SIG-M5 (cell line): ENCODE results near the gene GPC5.

Experiments used
- DNase-seq: peaks from one replicate; lab custom pipeline; 2025; lab: John Stamatoyannopoulos, UW

The GPC5 gene

GRCh38 chr13:92553470-92554114, 1155.2 kb downstream of the GPC5 start:
- DNase-seq, result no peak

DNA sequence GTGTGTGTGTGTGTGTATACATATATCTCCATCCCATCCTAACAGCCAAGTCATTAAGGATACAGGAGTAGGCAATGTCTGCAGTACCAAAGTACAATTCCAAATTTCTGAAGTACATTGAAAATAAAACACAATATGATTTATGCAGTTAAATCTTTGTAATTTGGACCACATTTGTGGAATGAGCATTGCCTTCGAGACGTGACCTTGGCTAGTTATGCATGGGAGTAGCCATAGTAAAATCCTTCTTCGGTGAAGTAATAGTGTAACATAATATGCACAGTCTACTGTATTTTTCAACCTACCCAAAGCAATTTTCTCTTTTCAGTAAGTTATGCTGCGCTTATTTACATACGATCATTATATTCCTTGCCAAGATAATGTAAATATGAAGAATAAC, 1162.5 kb downstream of the GPC5 start:
- DNase-seq, result no peak

DNA sequence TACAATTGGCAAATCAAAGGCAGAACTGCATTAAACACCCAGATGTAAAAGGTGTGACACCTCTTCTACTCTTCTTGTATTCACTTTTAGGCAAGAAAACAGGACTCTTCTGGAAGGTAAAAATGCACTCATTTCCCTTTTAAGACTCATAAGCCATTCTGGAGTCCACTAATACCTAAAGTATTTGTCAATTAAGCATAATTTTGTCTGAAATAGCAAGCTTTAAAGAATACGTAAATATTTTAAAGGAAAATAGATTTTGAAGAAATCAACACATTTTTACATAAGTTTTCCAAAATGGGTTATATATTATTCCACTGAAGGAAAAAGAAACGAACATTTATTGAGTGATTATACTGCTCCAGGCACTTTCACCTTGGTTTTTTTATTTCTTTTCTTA, 1166.5 kb downstream of the GPC5 start:
- DNase-seq, result no peak

DNA sequence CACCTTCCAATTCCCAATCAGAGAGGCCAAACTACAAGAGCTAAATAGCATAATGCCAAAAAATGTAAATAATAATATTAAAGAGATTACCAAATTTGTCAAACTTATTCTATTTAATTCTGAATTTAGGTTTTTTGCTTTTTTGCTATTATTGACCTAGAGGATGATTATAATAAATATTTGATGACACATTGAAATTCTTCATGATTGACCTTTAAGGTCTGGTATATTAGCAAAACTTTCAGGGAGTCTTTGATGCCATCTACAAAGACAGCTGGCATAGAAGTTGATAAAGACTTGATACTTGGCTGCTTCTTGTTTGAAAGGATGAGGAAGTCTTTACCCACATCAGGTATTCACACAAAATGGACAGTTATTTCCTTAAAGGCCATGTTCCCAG, 1168.3 kb downstream of the GPC5 start:
- DNase-seq, result no peak

- no peak for DNase-seq
Measured at GRCh38 chr13:92572190-92572589, 1173.8 kb downstream of the GPC5 start.

GRCh38 chr13:92573467-92574057, 1175.1 kb downstream of the GPC5 start:
- DNase-seq, result no peak

DNA sequence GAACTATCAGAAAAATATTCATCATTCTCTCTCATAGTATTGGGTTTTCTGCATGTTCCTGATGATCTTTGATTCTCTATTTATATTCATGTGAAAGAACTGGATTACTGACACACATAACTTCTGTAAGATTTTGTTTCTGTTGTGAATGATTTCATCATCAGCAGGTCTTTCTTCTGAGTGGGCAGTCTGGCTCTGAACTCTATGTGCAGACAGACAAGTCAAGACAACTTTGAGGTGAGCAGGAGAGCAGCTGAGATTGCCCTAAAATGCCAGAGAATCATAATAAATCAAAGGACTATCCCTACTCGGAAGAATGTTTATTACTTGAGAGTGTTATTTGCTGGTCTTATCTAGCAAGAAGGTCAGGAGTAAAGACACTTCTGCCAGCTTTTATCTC, 1176.1 kb downstream of the GPC5 start:
- DNase-seq, result no peak

- DNase-seq, result no peak
Measured at GRCh38 chr13:92575777-92576176, 1177.4 kb downstream of the GPC5 start.

- no peak for DNase-seq
Measured at GRCh38 chr13:92578358-92578757, 1179.9 kb downstream of the GPC5 start.

GRCh38 chr13:92589955-92590354, 1191.5 kb downstream of the GPC5 start:
- no peak for DNase-seq

DNA sequence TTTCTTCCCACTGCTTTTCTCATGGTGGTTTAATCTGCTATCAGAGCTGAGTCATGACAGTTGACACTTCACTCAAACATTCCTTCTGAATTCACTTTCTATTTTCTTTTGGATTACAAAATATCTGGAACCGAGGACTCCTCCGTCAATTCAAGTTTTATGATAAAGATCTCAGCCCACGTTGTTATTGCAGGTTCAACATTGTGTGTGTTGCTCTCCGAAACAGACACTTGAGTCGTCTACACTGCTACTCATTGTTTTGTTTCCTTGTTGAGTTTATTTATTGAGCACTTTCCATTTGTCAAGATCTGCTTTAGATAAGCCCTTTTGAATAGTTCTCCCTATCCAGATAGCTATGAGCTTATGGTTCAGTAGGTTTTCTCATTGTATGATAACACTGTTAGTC, 1192.1 kb downstream of the GPC5 start:
- DNase-seq, result no peak

DNA sequence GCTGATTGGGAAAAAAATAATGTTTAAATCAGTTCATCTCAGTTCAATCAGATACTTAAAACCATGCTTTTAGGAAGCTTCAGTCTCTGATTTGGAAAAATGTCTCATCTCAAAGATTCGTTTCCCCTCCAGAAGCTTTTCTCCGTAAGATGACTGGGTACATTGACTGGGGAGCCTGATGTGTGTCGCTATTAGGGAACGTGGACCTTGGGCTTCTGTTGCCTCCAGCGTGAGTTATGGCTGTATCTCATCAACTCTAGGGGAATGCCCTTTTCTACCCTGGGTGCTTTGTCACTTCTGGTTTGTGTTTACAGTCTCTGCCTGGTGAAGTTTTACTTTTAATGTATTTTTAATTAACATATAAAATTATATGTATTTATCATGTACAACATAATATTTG, 1192.7 kb downstream of the GPC5 start:
- DNase-seq, result no peak

GRCh38 chr13:92592757-92593156, 1194.3 kb downstream of the GPC5 start:
- DNase-seq, result no peak

DNA sequence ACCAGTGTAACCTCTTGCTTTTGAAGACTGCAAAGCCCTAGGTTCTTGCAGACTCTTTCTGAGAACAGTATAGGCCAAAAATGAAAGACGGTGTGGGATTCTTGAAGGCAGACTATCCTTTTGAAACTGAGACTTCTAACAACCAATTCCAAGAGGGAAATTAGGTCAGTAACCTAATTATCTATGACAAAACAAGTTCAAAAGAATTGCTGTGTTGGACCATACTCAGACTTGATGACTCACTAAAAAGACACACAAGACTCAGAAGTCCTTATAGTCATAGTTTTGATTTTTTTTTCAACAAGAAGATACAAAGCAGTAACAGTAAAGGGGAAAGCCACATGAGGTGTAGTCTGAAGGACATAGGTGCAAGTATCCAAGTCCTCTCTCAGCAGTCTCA, 1204.1 kb downstream of the GPC5 start:
- no peak for DNase-seq

DNA sequence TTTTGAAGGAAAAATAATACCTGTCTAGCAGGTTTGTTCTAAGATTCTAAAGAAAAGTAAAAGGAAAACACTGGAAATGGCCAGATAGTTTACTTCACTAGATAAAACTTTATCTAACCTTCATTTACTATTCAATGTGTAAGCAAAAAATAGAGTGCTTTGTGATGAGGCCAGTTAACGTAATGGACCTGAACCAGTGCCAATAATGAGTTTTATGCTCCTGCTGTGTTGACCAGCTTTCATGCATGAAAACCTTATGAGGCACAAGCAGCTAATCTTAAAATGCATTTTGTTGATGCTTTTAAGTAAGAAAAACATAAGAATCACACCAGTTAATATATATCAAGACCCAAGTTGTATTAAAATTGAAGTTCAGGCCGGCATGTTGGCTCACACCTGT, 1211.0 kb downstream of the GPC5 start:
- no peak for DNase-seq

GRCh38 chr13:92612892-92613291, 1214.5 kb downstream of the GPC5 start:
- DNase-seq, result no peak

GRCh38 chr13:92613921-92614320, 1215.5 kb downstream of the GPC5 start:
- no peak for DNase-seq

DNA sequence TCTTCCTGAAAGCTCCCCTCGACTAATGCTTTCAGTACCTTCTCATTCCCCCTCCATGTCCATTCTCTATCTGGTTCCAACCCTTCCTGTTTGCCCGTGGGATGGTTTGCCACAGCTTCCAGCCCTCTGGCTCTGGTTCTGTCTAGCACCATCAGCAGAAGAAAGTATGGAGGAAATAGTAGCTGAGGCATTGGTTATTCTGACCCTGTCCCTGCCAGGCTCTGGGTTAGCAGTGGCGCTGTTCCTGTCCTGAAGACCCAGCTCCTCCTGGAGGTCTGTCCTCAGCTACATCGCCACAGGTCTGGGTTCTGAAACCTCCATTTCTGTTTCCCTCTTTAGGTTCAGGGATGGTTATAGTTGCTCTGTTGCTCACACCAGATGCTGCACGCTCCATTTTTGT, 1223.6 kb downstream of the GPC5 start:
- no peak for DNase-seq

DNA sequence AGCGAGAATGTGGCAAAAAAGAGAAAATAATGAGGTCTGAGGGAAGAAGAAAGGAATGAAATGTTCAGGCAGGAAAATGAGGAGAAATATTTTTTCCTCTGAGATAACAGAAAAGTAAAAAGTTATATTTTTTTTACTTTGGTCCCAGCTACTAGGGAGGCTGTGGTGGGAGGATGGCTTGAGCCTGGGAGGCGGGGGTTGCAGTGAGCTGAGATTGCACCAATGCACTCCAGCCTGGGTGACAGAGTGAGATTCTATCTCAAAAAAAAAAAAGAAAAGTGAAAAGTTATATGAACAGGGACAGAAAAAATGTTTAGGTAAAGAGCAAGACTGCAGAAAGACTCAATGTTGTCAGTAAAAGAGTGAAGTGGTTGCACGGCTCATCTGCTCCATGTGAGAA, 1224.5 kb downstream of the GPC5 start:
- DNase-seq, result no peak

DNA sequence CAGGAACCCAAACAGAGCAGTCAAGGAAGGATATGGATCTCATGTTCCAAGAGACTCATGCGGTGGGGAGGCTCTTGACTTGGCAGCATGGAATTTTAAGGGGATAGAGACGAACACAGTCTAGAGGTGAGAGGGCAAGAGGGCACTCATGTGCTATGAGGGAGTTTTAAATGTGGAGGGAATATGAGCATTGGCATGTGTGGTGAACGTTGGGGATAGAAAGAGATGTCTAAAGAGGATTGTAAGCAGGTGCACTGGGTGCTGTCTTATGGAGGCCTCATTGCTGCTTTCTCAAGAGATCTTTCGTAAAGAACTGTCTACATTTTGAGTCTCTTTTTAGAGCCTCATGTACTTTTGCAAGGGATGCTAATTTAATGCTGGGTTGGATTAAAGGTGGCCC, 1227.9 kb downstream of the GPC5 start:
- no peak for DNase-seq

GRCh38 chr13:92640936-92641335, 1242.5 kb downstream of the GPC5 start:
- DNase-seq, result no peak

DNA sequence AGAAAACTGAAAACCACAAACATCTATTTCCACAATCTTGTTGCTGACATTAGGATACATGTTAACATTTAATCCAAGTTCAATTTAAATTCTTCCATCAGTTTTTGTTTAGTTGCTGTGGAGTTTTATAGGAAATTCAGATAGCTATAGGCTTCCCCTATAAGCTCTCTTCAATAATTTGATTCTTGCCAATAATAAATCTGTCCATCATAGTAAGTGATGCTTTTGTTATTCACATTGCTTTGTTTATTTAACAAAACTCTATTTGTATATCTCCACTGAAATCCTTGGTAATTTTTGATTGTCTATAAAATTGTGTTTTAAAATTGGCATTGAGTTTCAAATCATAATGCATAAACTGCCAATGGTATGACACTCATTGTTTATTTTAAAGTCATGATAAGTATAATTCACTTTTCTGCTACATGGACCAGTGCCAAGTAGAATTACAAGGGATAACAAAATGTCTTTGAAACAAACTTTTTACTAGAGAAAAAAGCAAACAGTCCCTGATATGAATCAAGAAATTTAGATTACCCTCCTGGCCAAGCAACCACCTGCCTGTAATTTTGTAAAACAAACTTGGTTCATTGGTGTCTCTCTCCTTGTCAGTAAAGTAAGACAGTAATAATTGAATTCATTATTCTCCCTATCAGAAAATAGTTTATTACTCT, 1250.9 kb downstream of the GPC5 start:
- no peak for DNase-seq

DNA sequence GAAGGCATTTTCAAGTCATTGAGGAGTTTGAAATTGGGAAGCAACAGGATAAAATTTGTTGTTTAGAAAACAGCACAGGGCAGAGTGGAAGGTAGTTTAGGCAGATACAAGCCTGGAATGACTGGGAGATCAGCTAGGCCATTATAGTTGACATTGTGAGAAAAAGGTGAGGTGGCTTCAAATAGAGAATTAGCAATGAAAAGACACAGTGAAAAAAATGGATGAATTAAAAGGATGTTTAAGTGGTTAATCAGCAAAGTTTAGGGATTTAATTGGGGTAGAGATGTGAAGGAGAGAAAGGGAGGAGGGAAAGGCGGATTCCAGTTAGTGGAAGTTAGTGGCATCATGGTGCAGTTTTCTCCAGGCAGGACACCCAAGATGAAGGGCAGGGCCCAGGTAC, 1257.7 kb downstream of the GPC5 start:
- DNase-seq, result no peak

- no peak for DNase-seq
Measured at GRCh38 chr13:92656648-92657047, 1258.2 kb downstream of the GPC5 start.
